Measurements from ENCODE around the gene GMPR2.
"Not testable (repeated sequence)": the region's sequence is repeated elsewhere in the genome, so short reads cannot be mapped to it uniquely, and the experiment has no call there.

Gene GMPR2

GRCh38 chr14:24232121-24232644, 546 bp upstream of the GMPR2 start, which contains the start of gene NEDD8:
TSS of gene NEDD8 (minus strand) at chr14:24232367. CDS start at chr14:24232267, 100 bp downstream.
- peak; percentile 98 for DNase-seq

GRCh38 chr14:24233538-24233866, 773 bp downstream of the GMPR2 start:
- DNase-seq: no peak

- no peak for DNase-seq
These were observed 1.6 kb downstream of the GMPR2 start for GRCh38 chr14:24234095-24235005.

GRCh38 chr14:24235804-24236688, 3.3 kb downstream of the GMPR2 start:
- DNase-seq: no peak

GRCh38 chr14:24236689-24237462, 4.1 kb downstream of the GMPR2 start:
- no peak for DNase-seq

- DNase-seq: no peak
These were observed 4.8 kb downstream of the GMPR2 start for GRCh38 chr14:24237463-24237955.

- DNase-seq: no peak
These were observed 5.4 kb downstream of the GMPR2 start for GRCh38 chr14:24238123-24238522.

GRCh38 chr14:24238527-24239037, 5.9 kb downstream of the GMPR2 start:
- DNase-seq: no peak

GRCh38 chr14:24240110-24240918, 7.6 kb downstream of the GMPR2 start:
- DNase-seq: no peak

GRCh38 chr14:24241829-24242443, 9.2 kb downstream of the GMPR2 start:
- no peak for DNase-seq

GRCh38 chr14:24243336-24243836, 10.7 kb downstream of the GMPR2 start:
- peak; percentile 42 for DNase-seq

GRCh38 chr14:24245350-24245749, 12.6 kb downstream of the GMPR2 start:
- DNase-seq: not testable (repeated sequence)

- DNase-seq: no peak
These were observed 14.1 kb downstream of the GMPR2 start for GRCh38 chr14:24246765-24247212.

GRCh38 chr14:24247422-24247821, 14.7 kb downstream of the GMPR2 start:
- no peak for DNase-seq

- no peak for DNase-seq
These were observed 16.7 kb downstream of the GMPR2 start for GRCh38 chr14:24249230-24250021.

- no peak for DNase-seq
These were observed 17.6 kb downstream of the GMPR2 start for GRCh38 chr14:24250354-24250753.

- DNase-seq: no peak
These were observed 19.2 kb downstream of the GMPR2 start for GRCh38 chr14:24251880-24252288.

GRCh38 chr14:24252289-24253124, 19.8 kb downstream of the GMPR2 start:
- DNase-seq: no peak

GRCh38 chr14:24253936-24254335, 21.2 kb downstream of the GMPR2 start:
- DNase-seq: no peak

Measured in NCI-H2171 treated with DMSO at 0.1 percent for 48 hours (cell line).